Activated naive CD8-positive, alpha-beta T cell treated with anti-CD3 and anti-CD28 coated beads, Interleukin-2, amount 50 U/mL, for 16 hours (primary cell): ENCODE results near the gene CDON.

Experiments used
- DNase-seq: peaks from one replicate; pipeline ENCODE4 v3.0.0-alpha.2; 2020; ENCODE audit warnings: low read depth, low spot score

The CDON gene

GRCh38 chr11:126062679-126063506, at the start of gene CDON:
Gene CDON, minus strand, starts transcription at chr11:126062866. Its CDS starts 39,390 bp downstream, at chr11:126023476.
- DNase-seq: peak; percentile 79

- DNase-seq: no peak
Observed at GRCh38 chr11:126111458-126112116, 48.9 kb upstream of the CDON start.

GRCh38 chr11:126109941-126110731, 47.5 kb upstream of the CDON start:
- DNase-seq: no peak

GRCh38 chr11:126106594-126107328, 44.1 kb upstream of the CDON start:
- DNase-seq: no peak

- no peak for DNase-seq
Observed at GRCh38 chr11:126105748-126106080, 43.0 kb upstream of the CDON start.

- no peak for DNase-seq
Observed at GRCh38 chr11:126105022-126105747, 42.5 kb upstream of the CDON start.

GRCh38 chr11:126104420-126104819, 41.8 kb upstream of the CDON start:
- no peak for DNase-seq

GRCh38 chr11:126103150-126103549, 40.5 kb upstream of the CDON start:
- DNase-seq: no peak

GRCh38 chr11:126102436-126102981, 39.8 kb upstream of the CDON start:
- no peak for DNase-seq

GRCh38 chr11:126101930-126102283, 39.2 kb upstream of the CDON start:
- DNase-seq: no peak

- no peak for DNase-seq
Observed at GRCh38 chr11:126101251-126101929, 38.7 kb upstream of the CDON start.

GRCh38 chr11:126100716-126101115, 38.0 kb upstream of the CDON start:
- no peak for DNase-seq

GRCh38 chr11:126098204-126098769, 35.6 kb upstream of the CDON start:
- no peak for DNase-seq

GRCh38 chr11:126095745-126096144, 33.1 kb upstream of the CDON start:
- DNase-seq: no peak

GRCh38 chr11:126090452-126090851, 27.8 kb upstream of the CDON start:
- no peak for DNase-seq

GRCh38 chr11:126088999-126089398, 26.3 kb upstream of the CDON start:
- DNase-seq: no peak

GRCh38 chr11:126086248-126086647, 23.6 kb upstream of the CDON start:
- no peak for DNase-seq

GRCh38 chr11:126084608-126084912, 21.9 kb upstream of the CDON start:
- DNase-seq: no peak

GRCh38 chr11:126083829-126084607, 21.4 kb upstream of the CDON start:
- no peak for DNase-seq
